Stimulated activated CD8-positive, alpha-beta memory T cell treated with anti-CD3 and anti-CD28 coated beads, Interleukin-4, amount 100 ng/mL, for 4 hours (primary cell): ENCODE measurements around the gene KDM7A.

Experiments
- DNase-seq, 2 donors: peaks; one replicate each; pipeline ENCODE4 v3.0.0-alpha.2; 2020; ENCODE audit warnings: low read depth in 2 of 2, low spot score in 1 of 2

Gene KDM7A

DNA sequence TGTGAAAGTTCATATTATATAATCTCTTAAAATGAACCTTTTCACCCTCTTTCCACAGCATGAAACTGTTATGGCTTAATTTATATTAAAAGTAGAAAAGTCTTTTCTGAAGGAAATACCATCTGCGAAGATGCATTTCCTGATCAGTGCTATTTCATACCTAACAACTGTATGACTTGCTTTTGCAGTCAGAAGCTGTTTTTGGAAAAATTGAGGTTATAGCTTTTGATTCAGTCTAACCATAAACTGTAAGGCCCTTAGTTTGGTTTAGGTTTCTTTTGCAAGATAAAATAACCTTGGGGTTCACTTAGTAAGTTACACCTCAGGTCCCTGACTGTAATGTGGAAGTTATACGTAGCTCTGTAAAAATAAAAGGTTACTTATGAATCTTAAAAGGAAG lies 91.3 kb downstream of the KDM7A start:
- DNase-seq: no peak

DNA sequence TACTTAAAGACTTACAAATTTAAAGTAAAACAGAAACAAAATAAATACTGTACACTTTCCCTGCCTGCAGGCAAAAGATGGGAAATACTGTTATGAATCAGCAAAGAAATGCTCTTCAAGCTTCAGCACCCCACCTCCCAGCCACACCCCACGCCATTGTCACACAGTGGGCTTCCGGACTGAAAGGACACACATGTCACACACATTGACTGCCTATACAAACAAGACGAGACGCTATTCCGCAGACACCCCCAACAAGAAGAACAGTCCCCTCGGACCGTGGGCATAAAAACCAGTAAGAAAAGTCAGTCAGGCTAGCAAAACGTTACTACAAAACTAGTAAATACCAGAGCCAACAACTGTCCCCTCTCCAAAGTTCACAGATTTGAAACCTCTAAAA lies 91.8 kb downstream of the KDM7A start:
- DNase-seq: peak in 1 of 2 donors; percentile 23

DNA sequence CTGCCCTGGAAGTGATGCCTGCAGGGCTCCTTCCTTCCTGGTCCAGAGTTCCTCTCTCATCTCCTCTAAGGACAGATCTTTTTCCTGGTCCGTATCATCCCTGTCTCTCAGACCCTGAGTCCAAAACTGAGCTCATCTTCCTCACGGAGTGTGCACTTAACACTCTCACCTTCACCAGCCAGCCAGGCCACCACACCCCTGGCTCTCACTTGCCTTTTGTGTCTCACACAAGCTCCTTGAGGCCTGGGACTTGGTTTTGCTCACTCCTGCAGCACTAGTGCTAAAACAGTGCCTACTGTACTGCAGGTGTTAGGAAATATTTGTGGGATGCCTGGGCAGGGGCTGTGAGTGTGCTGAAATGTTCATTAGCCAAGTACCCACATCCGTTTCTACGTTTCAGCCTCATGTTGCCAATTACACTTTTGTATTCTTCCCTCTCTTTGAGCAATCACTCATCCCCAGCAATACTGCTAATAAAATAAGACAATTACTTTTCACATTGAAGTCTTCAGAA lies 92.6 kb downstream of the KDM7A start:
- no peak for DNase-seq

- DNase-seq: no peak
Observed at GRCh38 chr7:140082770-140083169, 94.0 kb downstream of the KDM7A start.

DNA sequence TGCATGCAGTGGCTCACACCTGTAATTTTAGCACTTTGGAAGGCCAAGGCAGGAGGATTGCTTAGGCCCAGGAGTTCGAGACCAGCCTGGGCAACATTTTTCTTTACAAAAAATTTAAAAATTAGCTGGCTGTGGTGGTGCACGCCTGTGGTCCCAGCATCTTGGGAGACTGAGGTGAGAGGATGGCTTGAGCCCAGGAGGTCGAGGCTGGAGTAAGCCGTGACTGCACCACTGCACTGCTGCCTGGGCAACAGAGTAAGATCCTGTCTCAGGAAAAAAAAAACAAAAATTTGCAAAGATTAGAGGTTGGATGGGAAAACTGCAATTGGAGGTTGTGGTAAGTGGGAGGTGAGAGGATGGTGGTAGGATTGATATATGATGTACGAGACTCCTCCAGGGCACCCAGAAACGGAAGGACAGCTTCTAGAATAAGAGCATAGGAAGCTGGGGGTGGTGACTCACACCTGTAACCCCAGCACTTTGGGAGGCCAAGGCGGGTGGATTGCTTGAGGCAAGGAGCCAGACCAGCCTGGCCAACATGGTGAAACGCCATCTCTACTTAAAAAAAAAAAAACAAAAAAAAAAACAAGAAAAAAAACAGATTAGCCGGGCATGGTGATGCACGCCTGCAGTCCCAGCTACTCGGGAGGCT lies 94.9 kb downstream of the KDM7A start:
- no peak for DNase-seq

- no peak for DNase-seq
Observed at GRCh38 chr7:140080919-140081318, 95.9 kb downstream of the KDM7A start.

- DNase-seq: no peak
Observed at GRCh38 chr7:140079121-140079536, 97.7 kb downstream of the KDM7A start.

- DNase-seq: no peak
Observed at GRCh38 chr7:140078392-140078791, 98.4 kb downstream of the KDM7A start.

- no peak for DNase-seq
Observed at GRCh38 chr7:140074780-140075179, 102.0 kb downstream of the KDM7A start.

GRCh38 chr7:140070546-140070945 lies 106.2 kb downstream of the KDM7A start:
- DNase-seq: no peak

DNA sequence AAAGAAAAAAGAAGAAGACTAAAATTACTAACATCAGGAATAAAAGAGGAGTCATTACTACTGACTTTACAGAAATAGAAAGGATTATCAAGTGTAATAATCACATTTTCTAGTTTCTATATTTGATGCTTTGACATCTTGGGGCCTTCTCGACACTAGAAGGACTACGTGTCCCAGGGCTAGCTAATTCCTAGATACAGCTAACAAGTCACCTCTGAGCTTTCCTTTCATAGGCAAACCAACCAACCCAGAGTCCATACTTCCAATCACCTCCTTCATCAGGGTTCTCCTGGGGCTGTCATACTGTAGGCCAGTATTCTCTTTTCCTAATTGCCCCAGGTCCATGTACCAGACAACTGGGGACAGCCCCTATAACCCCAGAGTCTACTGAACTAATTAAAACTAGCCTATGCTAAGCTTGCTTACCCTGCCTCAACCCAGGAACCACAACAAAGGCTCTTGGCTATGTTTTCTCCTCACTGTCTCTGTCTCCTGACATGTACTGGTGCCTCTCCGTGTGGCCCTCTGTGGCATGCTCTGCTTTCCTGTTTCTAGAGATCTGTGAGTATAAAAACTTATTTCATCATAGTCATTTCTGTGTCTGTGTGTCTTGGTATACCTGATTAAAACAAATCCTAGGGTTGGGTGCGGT lies 107.4 kb downstream of the KDM7A start:
- DNase-seq: no peak

DNA sequence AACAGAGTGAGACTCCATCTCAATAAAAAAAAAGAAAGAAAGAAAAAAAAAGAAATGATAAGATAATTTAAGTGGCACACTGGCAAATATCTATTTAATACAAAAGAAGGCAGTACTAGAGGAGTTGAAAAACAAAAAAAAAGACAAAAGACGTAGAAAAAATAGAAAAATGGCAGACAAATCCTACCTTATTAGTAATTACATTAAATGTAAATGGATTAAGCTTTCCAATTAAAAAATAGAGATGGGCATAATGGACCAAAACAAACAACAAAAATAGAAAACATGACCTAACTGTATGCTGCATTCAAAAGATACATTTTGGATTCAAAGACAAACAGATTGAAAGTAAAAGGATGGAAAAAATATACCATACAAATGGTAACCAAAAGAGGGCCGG lies 108.8 kb downstream of the KDM7A start:
- no peak for DNase-seq

DNA sequence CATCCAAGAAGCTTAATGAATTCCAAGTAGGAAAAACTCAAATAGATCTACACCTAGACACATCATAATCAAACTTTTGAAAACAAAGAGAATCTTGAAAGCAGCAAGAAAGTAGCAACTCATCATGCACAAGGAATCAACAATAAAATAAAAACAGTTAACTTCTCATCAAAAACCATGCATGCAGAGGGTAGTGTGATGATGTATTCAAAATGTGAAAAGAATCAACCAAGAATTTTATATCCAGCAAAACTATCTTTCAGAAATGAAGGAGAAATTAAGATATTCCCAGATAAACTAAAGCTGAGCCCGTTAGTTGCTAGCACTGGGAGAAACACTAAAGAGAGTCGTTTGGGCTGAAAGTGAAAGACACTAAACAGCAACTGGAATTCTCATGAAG lies 109.7 kb downstream of the KDM7A start:
- no peak for DNase-seq

DNA sequence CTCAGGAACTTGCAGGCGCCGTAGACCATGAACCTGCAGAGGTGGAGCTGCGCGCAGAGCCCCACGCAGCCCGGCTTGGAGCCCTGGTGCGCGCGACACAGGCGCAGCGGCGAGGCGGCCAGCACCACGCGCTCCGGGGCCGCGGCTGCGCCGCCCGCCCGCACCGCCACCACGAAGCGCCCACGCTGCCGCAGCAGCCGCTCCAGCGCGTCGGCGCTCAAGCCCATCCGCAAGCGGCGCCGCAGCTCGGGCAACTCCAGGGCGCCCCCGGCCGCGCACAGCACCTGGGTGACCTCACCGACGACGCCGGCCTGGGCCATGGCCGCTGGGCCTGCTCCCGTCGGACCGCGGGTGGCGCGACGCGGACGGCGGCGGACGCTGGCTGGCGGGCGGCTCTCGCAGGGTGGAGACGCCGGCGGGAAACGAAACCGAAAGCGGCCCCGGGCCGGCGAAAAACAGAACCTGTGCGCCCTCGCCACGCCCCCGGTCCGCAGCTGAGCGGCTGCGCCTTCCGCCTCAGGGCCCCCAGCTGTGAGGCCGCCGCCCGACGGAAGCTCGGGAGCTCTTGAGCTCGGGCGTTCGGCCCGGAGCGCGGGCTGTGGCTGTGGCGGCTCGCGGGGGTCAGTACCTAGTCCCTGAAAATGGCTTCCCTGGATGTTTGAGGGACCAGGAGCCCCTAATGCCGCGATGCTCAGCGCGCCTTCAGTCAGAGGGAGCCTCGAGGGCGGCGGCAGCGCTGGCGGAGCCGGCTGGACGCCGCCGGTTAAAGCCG lies 114.1 kb downstream of the KDM7A start, which contains the start of gene PARP12:
TSS of gene PARP12 (minus strand) at position 424 of the 772 bp plus-strand sequence. CDS start at position 320, 104 bp downstream.
- DNase-seq: peak; percentile 64 to 85

GRCh38 chr7:140062118-140062527 lies 114.7 kb downstream of the KDM7A start:
- DNase-seq: peak; percentile 28 to 43

DNA sequence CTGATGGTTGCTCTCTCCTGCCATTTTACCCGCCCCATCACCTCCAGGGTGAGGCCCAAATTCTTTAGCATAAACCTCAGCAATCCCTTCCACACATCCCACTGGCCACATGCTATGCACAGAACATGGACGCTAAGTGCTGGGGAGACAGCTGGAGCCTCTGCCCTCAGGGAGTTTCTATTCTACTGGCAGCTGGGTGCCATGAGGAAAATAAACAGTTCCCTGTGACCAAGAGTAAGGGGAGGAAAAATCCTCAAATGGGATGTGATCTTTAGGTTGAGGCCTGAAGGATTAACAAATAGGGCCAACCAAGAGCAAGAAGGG lies 115.2 kb downstream of the KDM7A start:
- DNase-seq: no peak

DNA sequence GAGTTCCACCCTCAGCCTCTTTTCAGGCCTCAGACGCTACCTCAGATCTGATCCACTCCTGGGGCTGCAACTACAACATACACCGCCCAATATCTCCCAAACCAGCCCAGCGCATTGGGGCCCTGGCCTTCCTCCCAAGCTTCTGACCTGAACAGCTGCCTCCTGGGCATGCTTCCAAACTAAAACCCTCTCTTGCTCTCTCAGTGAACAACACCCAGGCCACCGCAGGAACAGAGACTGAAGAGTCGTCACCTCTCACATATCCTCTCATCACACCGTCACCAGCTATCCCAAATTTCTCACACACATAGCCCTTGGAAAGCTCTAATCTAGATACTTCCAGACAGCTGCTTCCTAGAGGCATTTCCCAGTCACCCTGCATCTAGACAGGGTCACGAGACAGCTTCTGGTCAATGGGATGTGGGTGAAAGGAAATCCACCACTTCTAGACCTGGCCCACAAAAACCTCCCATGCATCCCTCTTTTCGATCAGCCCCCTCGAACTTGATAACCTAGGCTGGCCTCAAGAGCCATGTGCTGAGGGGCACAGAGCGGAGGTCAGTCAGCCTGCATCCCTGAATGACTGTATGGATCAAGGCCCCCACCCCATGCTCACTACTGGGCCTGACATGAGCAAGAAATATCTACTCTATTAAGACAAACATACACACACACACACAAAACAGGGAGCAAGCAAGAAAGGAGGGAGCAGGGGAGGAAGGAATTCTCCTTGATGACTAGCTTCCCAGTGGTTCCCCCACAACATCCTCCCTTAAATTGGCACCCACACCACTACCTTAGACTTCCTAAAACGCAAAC lies 115.8 kb downstream of the KDM7A start:
- DNase-seq: no peak

DNA sequence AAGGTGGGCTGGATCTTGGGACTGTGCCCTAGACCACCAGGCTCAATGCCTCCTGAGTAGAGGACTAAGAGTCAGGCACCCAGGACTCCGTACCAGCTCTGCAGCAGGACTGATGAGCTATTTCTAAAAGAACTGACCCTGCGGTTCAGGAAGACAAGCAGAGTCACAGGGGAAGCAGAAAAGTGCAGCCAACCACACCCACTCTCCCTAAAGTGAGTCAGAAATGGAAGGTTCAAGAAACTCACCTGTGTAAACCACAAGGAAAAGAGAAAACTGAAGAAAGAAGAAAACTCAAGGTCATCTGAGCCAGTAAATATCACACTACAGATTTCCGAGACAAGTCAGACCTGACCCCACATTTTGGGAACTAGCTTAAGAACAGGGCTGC lies 116.5 kb downstream of the KDM7A start:
- DNase-seq: no peak

DNA sequence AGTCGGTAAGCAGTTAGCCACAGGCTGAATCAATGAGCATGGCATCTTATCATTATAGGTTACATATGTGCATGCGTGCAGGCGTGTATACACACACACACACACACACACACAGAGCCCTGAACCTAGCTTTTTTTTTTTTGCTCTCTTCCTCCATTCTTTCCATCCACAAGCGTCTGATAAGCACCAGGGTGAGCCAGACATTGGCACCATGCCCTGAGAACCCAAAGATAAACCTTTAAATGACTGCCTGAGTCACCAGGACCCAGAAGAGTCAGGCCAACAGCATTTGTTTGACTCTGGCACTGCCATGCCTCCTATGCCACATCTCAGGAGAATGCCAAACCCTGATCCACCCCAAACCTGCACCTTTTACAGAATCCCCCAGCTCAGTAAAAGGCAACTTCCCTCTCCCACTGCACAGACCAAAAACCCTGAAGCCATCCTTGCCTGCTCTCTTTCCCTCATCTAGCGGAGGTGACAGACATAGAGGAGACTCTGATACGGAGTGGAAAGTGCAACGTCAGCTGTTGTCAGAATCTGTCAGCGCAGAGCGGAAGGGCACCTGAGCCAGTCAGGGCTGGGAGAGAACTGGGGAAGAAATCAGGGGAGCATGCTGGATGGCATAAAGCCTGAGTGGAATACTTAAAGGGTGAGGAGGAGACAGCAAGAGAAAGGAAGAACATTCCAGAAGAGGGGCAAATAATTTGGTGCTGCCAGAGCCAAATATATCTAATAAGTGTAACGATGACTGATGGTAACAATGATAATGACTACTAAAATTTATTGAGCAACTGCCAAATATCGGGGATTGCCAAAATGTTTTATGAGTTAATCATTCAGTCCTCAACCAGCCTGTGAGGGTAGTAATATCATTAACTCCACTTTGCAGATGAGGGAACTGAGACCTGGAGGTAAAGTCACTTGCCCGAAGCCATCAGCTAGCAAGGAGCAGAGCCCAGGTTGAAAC lies 117.2 kb downstream of the KDM7A start:
- peak in 1 of 2 donors; percentile 10 for DNase-seq

- no peak for DNase-seq
Observed at GRCh38 chr7:140058517-140058916, 118.3 kb downstream of the KDM7A start.
